ENCODE measurements around the gene HOXC11.

The HOXC11 gene

GRCh38 chr12:53969588-53970259 lies 3.2 kb upstream of the HOXC11 start:
- no peak for DNase-seq (ENCODE audit: low read depth)
- H3K4me3 ChIP-seq (ENCODE audit: low read depth, low read length), result no peak overlapping the region

DNA sequence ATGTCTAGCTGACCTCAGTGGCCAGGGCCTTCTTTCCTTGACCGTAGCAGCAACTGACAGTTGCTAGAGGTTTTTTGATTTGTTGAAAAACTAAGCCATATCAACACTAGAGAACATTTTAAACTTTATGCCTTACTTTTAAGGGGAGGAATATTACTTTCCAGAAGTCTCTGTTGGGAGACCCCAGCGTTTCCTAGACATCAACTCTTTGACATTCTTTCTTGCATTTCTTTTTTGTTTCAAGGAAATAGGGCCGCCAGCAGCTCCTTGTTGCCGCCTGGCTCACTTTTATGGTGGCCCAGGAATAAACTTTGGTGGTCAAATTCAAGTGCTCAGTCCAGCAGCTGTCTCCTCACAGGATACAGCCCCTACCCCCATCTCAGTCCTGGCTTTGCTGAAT lies 2.5 kb upstream of the HOXC11 start:
- DNase-seq (ENCODE audit: low read depth), result no peak
- H3K4me3 ChIP-seq (ENCODE audit: low read depth, low read length), result no peak overlapping the region

DNA sequence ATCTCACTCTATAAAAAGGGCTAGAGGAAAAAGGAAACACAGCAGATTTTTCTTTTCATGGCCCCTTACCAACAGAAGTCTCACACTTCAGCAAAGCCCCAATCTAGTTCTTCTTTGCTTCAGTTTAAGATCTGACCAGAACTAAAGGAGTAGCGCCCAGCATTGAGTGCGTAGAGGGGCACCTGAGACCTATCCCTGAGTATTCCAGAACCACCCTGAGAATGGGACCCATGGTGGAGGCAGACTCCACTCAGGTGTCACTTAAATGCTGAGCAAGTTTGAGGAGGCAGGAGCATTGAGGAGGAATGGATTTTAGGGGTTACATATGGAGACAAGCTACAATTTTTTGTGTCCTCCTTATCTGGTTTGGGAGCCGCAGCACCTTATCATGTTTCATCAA lies 1.8 kb upstream of the HOXC11 start:
- H3K4me3 ChIP-seq (ENCODE audit: low read depth, low read length), result no peak overlapping the region
- DNase-seq (ENCODE audit: low read depth), result no peak

GRCh38 chr12:53971686-53972085 lies 1.2 kb upstream of the HOXC11 start:
- no peak for DNase-seq (ENCODE audit: low read depth)
- H3K4me3 ChIP-seq (ENCODE audit: low read depth, low read length), result no peak overlapping the region

GRCh38 chr12:53972152-53972702 lies 699 bp upstream of the HOXC11 start:
- H3K4me3 ChIP-seq (ENCODE audit: low read depth, low read length), result peak overlapping the region; percentile 75
- no peak for DNase-seq (ENCODE audit: low read depth)

- DNase-seq (ENCODE audit: low read depth), result no peak
- peak overlapping the region; percentile 75 for H3K4me3 ChIP-seq (ENCODE audit: low read depth, low read length)
Measured at GRCh38 chr12:53973236-53974042, 513 bp downstream of the HOXC11 start.

GRCh38 chr12:53974084-53975063 lies 1.4 kb downstream of the HOXC11 start, which contains the start of gene HOTAIR:
TSS of gene HOTAIR (minus strand) at chr12:53974954.
- peak within 1 kb of the TSS; percentile 75 for H3K4me3 ChIP-seq (ENCODE audit: low read depth, low read length)
- no peak for DNase-seq (ENCODE audit: low read depth)

- H3K4me3 ChIP-seq (ENCODE audit: low read depth, low read length), result peak overlapping the region; percentile 75
- DNase-seq (ENCODE audit: low read depth), result no peak
Measured at GRCh38 chr12:53975064-53975471, 2.1 kb downstream of the HOXC11 start.

DNA sequence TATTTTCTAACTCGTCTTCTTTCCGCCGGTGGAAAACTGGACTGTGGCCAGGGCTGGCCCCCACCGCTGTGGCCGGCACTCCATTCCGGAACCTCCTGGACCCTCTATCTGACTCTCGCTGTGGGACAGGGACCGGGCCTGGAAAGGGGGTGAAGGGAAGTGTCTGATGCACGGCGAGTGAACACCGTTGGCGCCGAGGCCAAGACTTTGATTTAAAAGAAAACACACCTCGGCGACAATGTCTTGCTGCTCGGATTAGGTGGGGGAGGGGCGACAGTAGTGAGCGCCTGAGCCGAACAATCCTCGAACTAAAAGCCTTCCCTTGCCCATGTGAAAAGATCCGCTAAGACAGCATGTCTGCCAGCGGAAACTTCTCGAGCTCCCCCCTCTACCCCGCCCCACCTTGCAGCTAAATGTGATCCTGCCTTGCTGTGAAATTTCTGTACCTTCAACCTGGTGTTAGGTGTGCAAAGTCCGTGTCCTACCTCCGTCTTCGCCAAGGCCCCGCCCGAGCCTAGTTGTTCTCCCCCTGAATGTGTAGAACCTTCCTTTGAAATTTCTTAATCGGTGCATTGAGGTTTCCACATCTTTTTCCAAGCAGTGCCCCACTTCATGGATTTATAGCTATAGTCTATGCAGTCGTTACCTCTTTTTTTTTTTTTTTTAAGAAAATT lies 2.7 kb downstream of the HOXC11 start:
- H3K4me3 ChIP-seq (ENCODE audit: low read depth, low read length), result peak overlapping the region; percentile 75

GRCh38 chr12:53976172-53976822 lies 3.4 kb downstream of the HOXC11 start:
- no peak for DNase-seq (ENCODE audit: low read depth)
- peak overlapping the region; percentile 75 for H3K4me3 ChIP-seq (ENCODE audit: low read depth, low read length)

More for the DNA sequence above, 2.7 kb downstream of the HOXC11 start:
- DNase-seq (ENCODE audit: low read depth), result no peak

DNA sequence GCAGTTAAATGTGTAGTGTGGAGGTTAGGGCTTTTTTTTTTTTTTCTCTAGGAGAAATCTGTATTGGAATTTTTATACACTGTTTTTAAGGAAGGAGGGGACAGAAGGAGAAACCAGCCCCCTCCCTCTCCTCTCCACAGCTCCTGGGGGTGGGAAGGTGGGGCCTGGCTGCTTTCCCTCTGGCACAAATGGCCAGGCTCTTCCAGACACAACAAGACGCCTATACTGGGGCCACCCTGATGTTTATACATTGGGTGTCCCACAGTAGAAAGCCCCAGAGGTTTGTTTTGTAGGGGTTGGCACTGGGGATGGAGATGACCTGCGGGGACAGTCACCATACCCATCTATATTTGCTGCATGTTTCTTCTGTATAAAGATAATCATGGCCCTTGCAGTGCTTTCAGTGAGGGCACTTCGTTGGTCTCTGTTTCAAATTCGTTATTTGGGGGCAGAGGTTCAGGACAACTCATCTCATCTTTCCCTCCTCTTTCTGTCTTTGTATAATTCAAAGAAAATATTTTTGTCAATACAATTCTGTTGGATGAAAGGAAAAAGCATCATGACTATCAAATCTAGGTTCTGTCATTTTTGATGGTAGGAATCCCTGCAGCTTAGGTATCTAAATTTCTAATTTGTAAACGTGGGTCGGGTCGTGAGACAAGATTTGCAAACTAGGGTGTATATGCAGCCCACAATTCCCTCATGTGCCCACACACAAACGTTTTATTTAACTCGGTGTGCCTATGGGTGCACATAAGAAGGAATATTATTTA lies 4.1 kb downstream of the HOXC11 start:
- peak overlapping the region; percentile 75 for H3K4me3 ChIP-seq (ENCODE audit: low read depth, low read length)
- DNase-seq (ENCODE audit: low read depth), result no peak

- H3K4me3 ChIP-seq (ENCODE audit: low read depth, low read length), result peak overlapping the region; percentile 17
- DNase-seq (ENCODE audit: low read depth), result no peak
Measured at GRCh38 chr12:53977596-53978445, 4.9 kb downstream of the HOXC11 start.

GRCh38 chr12:53978477-53979356 lies 5.8 kb downstream of the HOXC11 start:
- no peak overlapping the region for H3K4me3 ChIP-seq (ENCODE audit: low read depth, low read length)
- no peak for DNase-seq (ENCODE audit: low read depth)

DNA sequence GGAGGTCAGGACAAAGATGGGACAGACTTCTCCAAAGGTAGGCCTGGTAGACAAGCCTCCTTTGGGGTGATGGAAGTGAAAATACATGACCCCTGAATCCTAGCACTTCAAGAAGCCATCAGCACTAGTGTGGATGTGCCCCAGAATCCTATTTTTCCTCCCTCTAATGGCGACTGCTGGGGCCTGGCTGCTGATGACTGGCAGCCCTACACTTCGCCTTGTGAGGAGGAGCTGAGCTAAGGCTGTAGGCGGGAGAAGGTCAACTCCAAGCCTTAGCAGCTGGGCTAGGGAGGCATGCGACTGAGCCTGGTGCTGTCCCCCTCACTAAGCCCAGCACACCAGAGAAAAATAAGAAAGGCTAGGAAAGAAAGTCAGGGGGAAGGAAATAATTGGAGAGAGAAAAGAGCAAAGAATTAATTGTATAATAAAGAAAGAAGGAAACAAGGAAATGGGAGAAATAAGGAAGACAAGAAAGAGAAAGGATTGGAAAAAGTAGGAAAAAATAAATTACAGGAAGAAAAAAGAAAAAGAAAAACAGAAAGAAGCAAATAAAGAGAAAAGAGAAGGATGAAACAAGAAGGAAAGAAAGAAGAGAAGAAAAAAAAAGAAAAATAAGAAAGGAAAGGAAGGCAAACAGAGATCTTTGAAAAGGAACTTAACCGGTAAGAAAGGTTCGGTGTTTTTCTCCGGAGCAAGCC lies 7.3 kb downstream of the HOXC11 start:
- H3K4me3 ChIP-seq (ENCODE audit: low read depth, low read length), result peak overlapping the region; percentile 70
- DNase-seq (ENCODE audit: low read depth), result peak; percentile 66

DNA sequence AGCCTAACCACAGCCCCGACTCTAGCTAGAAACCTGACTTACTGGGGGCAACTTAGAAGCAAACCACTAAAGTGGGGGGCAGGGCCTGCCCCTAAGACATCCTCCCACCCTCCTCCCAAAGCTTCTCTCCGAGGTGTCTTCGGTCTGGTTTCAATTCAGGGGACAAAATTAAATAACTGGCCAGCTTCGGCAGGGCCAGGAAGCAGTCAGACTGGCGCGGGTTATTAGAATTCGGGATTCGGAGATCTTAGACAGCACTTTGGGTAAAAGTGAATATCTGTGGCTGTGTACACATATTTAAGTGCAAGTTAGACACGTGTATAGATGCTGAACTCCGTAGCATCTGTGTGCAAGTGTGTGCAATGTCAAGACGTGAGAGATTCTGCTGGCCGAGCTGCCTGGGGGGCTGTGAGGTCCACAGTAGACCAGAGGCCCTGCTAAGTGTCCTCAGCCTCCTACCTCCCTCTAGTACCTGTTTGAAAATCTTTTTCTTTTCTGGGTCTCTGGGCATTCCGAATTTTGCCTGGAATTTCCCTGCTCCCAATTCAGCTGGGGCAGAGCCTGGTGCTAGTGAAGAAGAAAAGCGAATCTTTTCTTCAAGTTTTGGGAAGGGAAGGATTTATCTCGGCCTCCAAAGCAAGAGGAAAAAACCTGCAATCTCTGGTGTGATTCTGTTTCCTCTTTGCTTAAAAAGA lies 8.0 kb downstream of the HOXC11 start:
- peak overlapping the region; percentile 70 for H3K4me3 ChIP-seq (ENCODE audit: low read depth, low read length)
- no peak for DNase-seq (ENCODE audit: low read depth)
